GM23338 (cell line): Measurements from ENCODE around the gene CRLF3. TPM values are rescaled to one million over a fixed set of nuclear protein-coding genes. Genes with fewer than 3 reads are reported as not detected.

Experiments
- ATAC-seq: fragments of 200-7000 bp; cut with Tn5 transposase; 3 replicates; pipeline ENCODE4 v1.9.1; 2020
- DNase-seq: peaks from one replicate; pipeline ENCODE4 v3.0.0-alpha.2; 2015; ENCODE audit warnings: low spot score
- H2AFZ ChIP-seq: fragments of 200-600 bp; sonication (generic); 2 replicates; pipeline ENCODE4 v1.8.0; 2016; ENCODE audit warnings: antibody characterized with exemption, mild to moderate bottlenecking, moderate library complexity
- H3F3A ChIP-seq: fragments of 200-600 bp; sonication (generic); replicated peaks from 2 replicates; pipeline ENCODE4 v1.8.0; 2017; ENCODE audit warnings: antibody characterized with exemption, mixed run types, low read depth
- H3K27ac ChIP-seq: fragments of 200-600 bp; sonication (generic); 2 replicates; pipeline ENCODE4 v1.6.1; 2016; ENCODE audit warnings: low read depth
- H3K27me3 ChIP-seq: fragments of 200-600 bp; sonication (generic); 2 replicates; pipeline ENCODE4 v1.8.0; 2016; ENCODE audit warnings: mild to moderate bottlenecking, mixed run types, moderate library complexity; ENCODE audit not compliant: insufficient read depth
- H3K36me3 ChIP-seq: fragments of 200-600 bp; sonication (generic); 2 replicates; pipeline ENCODE4 v1.8.0; 2016; ENCODE audit warnings: mild to moderate bottlenecking; ENCODE audit not compliant: insufficient read depth
- H3K4me1 ChIP-seq: fragments of 200-600 bp; sonication (generic); 2 replicates; pipeline ENCODE4 v1.8.0; 2016; ENCODE audit warnings: mild to moderate bottlenecking, moderate library complexity; ENCODE audit not compliant: insufficient read depth
- H3K4me2 ChIP-seq: fragments of 200-600 bp; sonication (generic); 2 replicates; pipeline ENCODE4 v1.7.1; 2017; ENCODE audit warnings: mixed run types
- H3K4me3 ChIP-seq: fragments of 200-600 bp; sonication (generic); 2 replicates; pipeline ENCODE4 v1.6.1; 2016; ENCODE audit warnings: mixed run types
- H3K79me2 ChIP-seq: fragments of 200-600 bp; sonication (generic); replicated peaks from 2 replicates; pipeline ENCODE4 v1.8.0; 2017; ENCODE audit warnings: mild to moderate bottlenecking; ENCODE audit not compliant: insufficient read depth
- H3K9me2 ChIP-seq: fragments of 200-600 bp; sonication (generic); 2 replicates; pipeline ENCODE4 v1.8.0; 2017; ENCODE audit not compliant: insufficient read depth
- H4K20me1 ChIP-seq: fragments of 200-600 bp; sonication (generic); replicated peaks from 2 replicates; pipeline ENCODE4 v1.8.0; 2017; ENCODE audit warnings: mild to moderate bottlenecking; ENCODE audit not compliant: insufficient read depth
- H3K27ac Mint-ChIP-seq: 2 replicates; pipeline ENCODE4 v1.8.0; 2020; ENCODE audit warnings: inconsistent platforms, mild to moderate bottlenecking, moderate library complexity, mixed read lengths
- H3K27me3 Mint-ChIP-seq: 3 replicates; pipeline ENCODE4 v1.8.0; 2022; ENCODE audit warnings: low read depth, mild to moderate bottlenecking, moderate library complexity, mixed read lengths, inconsistent platforms; ENCODE audit not compliant: insufficient read depth, poor library complexity
- H3K36me3 Mint-ChIP-seq: 3 replicates; pipeline ENCODE4 v1.8.0; 2021; ENCODE audit warnings: low read depth, mild to moderate bottlenecking, inconsistent platforms, moderate library complexity, mixed read lengths
- H3K4me1 Mint-ChIP-seq: 3 replicates; pipeline ENCODE4 v1.8.0; 2020; ENCODE audit warnings: mild to moderate bottlenecking, inconsistent platforms, mixed read lengths
- H3K4me3 Mint-ChIP-seq: 3 replicates; pipeline ENCODE4 v1.8.0; 2021; ENCODE audit warnings: moderate library complexity, mild to moderate bottlenecking, inconsistent platforms, mixed read lengths
- H3K9me3 Mint-ChIP-seq: 3 replicates; pipeline ENCODE4 v1.8.0; 2020; ENCODE audit warnings: moderate library complexity, mild to moderate bottlenecking, inconsistent platforms, mixed read lengths
- CREB1 ChIP-seq: fragments of 250-450 bp; sonication (Bioruptor Pico); IDR thresholded peaks from 2 replicates; pipeline ENCODE4 v1.5.0; 2020; ENCODE audit warnings: low read depth, mild to moderate bottlenecking, moderate library complexity
- CTCF ChIP-seq, 2 experiments: fragments of 200-600 bp in 1 of 2; sonication (generic) in 1 of 2; conservative IDR thresholded peaks; 2 replicates each; pipeline versions ENCODE4 v1.5.1 to v1.6.1; 2016 to 2017; ENCODE audit warnings: antibody characterized with exemption in 2 of 2, low read depth in 2 of 2, mild to moderate bottlenecking in 2 of 2, moderate library complexity in 1 of 2
- ETS1 ChIP-seq: IDR thresholded peaks from 2 replicates; pipeline ENCODE4 v1.6.1; 2016; ENCODE audit warnings: antibody characterized with exemption
- EZH2phosphoT487 ChIP-seq: fragments of 200-600 bp; sonication (generic); IDR thresholded peaks from one replicate; pipeline ENCODE4 v1.8.1; 2018; ENCODE audit warnings: antibody characterized with exemption; ENCODE audit not compliant: unreplicated experiment
- JUNB ChIP-seq: IDR thresholded peaks from one replicate; pipeline ENCODE4 v1.6.1; 2016; ENCODE audit warnings: antibody characterized with exemption; ENCODE audit not compliant: unreplicated experiment
- NANOG ChIP-seq: IDR thresholded peaks from 2 replicates; pipeline ENCODE4 v1.6.1; 2016; ENCODE audit warnings: antibody characterized with exemption, borderline replicate concordance
- POLR2AphosphoS5 ChIP-seq: IDR thresholded peaks from 2 replicates; pipeline ENCODE4 v1.6.1; 2016; ENCODE audit warnings: antibody characterized with exemption, low read depth
- REST ChIP-seq: IDR thresholded peaks from one replicate; pipeline ENCODE4 v1.6.1; 2018; ENCODE audit warnings: antibody characterized with exemption; ENCODE audit not compliant: unreplicated experiment
- STAT1 ChIP-seq: IDR thresholded peaks from one replicate; pipeline ENCODE4 v1.6.1; 2016; ENCODE audit warnings: antibody characterized with exemption; ENCODE audit not compliant: unreplicated experiment
- ZNF114 ChIP-seq: fragments of 250-450 bp; sonication (Bioruptor Pico); IDR thresholded peaks from 2 replicates; pipeline ENCODE4 v1.5.0; 2020; ENCODE audit warnings: mild to moderate bottlenecking, moderate library complexity
- ZNF331 ChIP-seq: fragments of 250-450 bp; sonication (Bioruptor Pico); IDR thresholded peaks from 2 replicates; pipeline ENCODE4 v1.5.0; 2020; ENCODE audit warnings: low read depth, mild to moderate bottlenecking, moderate library complexity
- ZNF462 ChIP-seq: fragments of 250-450 bp; sonication (Bioruptor Pico); IDR thresholded peaks from 2 replicates; pipeline ENCODE4 v1.5.0; 2020; ENCODE audit warnings: mild to moderate bottlenecking, moderate library complexity
- polyA plus RNA-seq: library from polyadenylated mRNA; unstranded; fragments of >200 nt; fragmentation: Nextera tagmentation; extraction: Ambion mirVana; gene quantifications from 2 replicates; pipeline ENCODE4 v1.2.1, GENCODE V29; 2016
- total RNA-seq: library from RNA; depleted of rRNA; stranded (reverse); fragments of >200 nt; shearing (Covaris generic); gene quantifications from 2 replicates; pipeline ENCODE4 v1.2.3, GENCODE V29; 2014

The CRLF3 gene
- total and polyA plus RNA-seq, 2 experiments from 2014 or later = 24.2 to 28.6 TPM

- TF ChIP-seq ZNF462 (CRISPR knock-in tag) (no peak), ETS1 (no peak), ZNF114 (no peak), JUNB (no peak), POLR2AphosphoS5 (no peak), STAT1 (no peak), NANOG (no peak)
These were observed 29.7 kb upstream of the CRLF3 start (continued) for GRCh38 chr17:30854146-30854545.

GRCh38 chr17:30848021-30848420 is 23.5 kb upstream of the CRLF3 start:
- Histone ChIP-seq H3K27me3 (no peaks in the 10 kb centered on the region), H3K27ac (no peak overlapping the region), H3K36me3 (peaks cover 23% of the 10 kb centered on the region; the same call in 1 of the 2 replicates), H3K9me2 (no peaks in the 10 kb centered on the region), H4K20me1 (peaks cover 8% of the 10 kb centered on the region; the same call in 1 of the 2 replicates), H3K79me2 (no peaks in the 10 kb centered on the region), H3F3A (no peaks in the 10 kb centered on the region), H3K4me1 (no peaks in the 10 kb centered on the region), H3K4me2 (no peak overlapping the region), H3K4me3 (no peak overlapping the region), H2AFZ (no peak overlapping the region)
- no peak overlapping the region for H3K27ac Mint-ChIP-seq
- no peak overlapping the region for H3K4me3 Mint-ChIP-seq
- no peaks in the 10 kb centered on the region for H3K4me1 Mint-ChIP-seq
- H3K27me3 Mint-ChIP-seq = no peaks in the 10 kb centered on the region
- peaks cover 50% of the 10 kb centered on the region for H3K36me3 Mint-ChIP-seq
- ATAC-seq = no peak
- no peaks in the 10 kb centered on the region for H3K9me3 Mint-ChIP-seq
- no peak for DNase-seq
- TF ChIP-seq JUNB (no peak), REST (no peak), STAT1 (no peak), ZNF331 (CRISPR knock-in tag) (no peak), EZH2phosphoT487 (no peak), CREB1 (CRISPR knock-in tag) (no peak), ETS1 (no peak), CTCF (conservative IDR thresholded peaks at IDR 0.05; ENCODE audit: low read depth in 2 of 2) (no peak)
